ENCODE measurements around the gene TDRD12. TPM values are rescaled to one million over a fixed set of nuclear protein-coding genes. Genes with fewer than 3 reads are reported as not detected.

Gene TDRD12
- total RNA-seq, 1 experiment from 2014 or later: 1.3 TPM

DNA sequence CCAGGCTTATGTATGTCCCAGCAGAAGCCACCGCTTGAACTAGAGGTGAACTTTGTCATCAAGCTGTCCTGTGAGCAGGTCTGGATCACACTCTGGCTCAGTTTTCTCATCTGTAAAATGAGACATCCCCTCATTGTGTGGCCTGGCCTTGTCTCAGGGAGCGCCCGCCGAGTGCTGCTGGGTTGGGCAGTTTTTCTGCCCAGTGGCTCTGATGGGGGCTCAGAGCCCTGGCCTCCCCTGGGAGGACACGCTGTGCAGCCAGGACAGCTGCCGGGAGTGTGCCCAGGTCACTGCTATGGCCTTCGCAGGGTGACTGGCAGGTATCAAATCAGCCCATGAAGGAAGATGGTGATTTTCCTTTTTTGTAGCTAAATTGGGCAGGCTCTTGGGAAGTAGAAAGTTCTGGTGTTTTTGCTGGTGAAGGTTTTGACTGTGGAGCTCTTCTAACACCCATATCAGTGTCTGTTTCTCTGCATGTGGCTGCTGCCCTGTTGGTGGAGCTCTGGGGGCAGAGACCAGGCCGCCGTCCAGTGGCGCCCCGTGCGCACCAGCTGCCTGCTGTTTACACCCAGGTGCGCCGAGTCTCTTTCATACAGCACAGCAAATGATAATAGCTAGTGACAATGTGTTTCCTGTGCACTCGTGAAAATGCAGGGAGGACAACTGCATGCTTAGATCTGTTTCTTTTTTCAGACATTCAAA lies 109.2 kb downstream of the TDRD12 start:
- no peak for TF ChIP-seq CTCF (conservative IDR thresholded peaks at IDR 0.05)
- H4K8ac ChIP-seq (replicated peaks; ENCODE audit: insufficient read length, low read depth, low read length): no peak overlapping the region
- no peaks in the 10 kb centered on the region for H3K79me1 ChIP-seq (ENCODE audit: insufficient read depth, low read depth, low read length, poor library complexity, severe bottlenecking)
- H2BK15ac ChIP-seq (ENCODE audit: low read depth, low read length): no peak overlapping the region
- no peaks in the 10 kb centered on the region for H3K9me3 Mint-ChIP-seq
- no peaks in the 10 kb centered on the region for H3K9me3 ChIP-seq (ENCODE audit: control insufficient read depth, low read depth, low read length)
- H2BK20ac ChIP-seq (ENCODE audit: low read depth, low read length, poor library complexity, severe bottlenecking): no peak overlapping the region
- no peaks in the 10 kb centered on the region for H3K27me3 ChIP-seq (ENCODE audit: insufficient read depth, low read length)
- peak overlapping the region; percentile 64 to 92 (median 87); a peak in 4 of 7 replicates for H3K27ac Mint-ChIP-seq
- no peak overlapping the region for H3K23ac ChIP-seq (ENCODE audit: insufficient read length, low read depth, low read length)
- no peak for DNase-seq
- no peaks in the 10 kb centered on the region; the same call in 1 of the 2 replicates for H3K4me1 ChIP-seq (ENCODE audit: insufficient read depth, low read length)
- no peak overlapping the region for H3K4me3 Mint-ChIP-seq
- H2AFZ ChIP-seq (ENCODE audit: low read length): no peak overlapping the region
- no peaks in the 10 kb centered on the region for H4K20me1 ChIP-seq (ENCODE audit: control insufficient read depth, insufficient read depth, insufficient read length)
- H3K18ac ChIP-seq (ENCODE audit: insufficient read length, low read depth, low read length): no peak overlapping the region
- no peak overlapping the region for H3K56ac ChIP-seq (ENCODE audit: insufficient read length, low read depth, low read length)
- no peaks in the 10 kb centered on the region for H3K23me2 ChIP-seq (ENCODE audit: insufficient read length, low read depth, low read length, poor library complexity, severe bottlenecking)
- no peak overlapping the region for H4K5ac ChIP-seq (ENCODE audit: insufficient read length, low read depth, low read length)
- no peak overlapping the region for H2BK12ac ChIP-seq (ENCODE audit: insufficient read length, low read depth, low read length)
- H3K79me2 ChIP-seq (ENCODE audit: insufficient read depth, low read length): no peaks in the 10 kb centered on the region
- no peak overlapping the region for H2AK5ac ChIP-seq (ENCODE audit: insufficient read length, low read length)
- WGBS (ENCODE audit: extremely low coverage, insufficient read length, low lambda C conversion rate): no CpG with 5 or more reads among the region's 15 CpGs
- no peak overlapping the region for H3K9ac ChIP-seq (ENCODE audit: extremely low read depth, insufficient read length, low read length)
- no peak overlapping the region for H2BK5ac ChIP-seq (ENCODE audit: insufficient read length, low read length)
- H3K14ac ChIP-seq (ENCODE audit: insufficient read depth, low read length): no peak overlapping the region
- H3K27ac ChIP-seq (ENCODE audit: insufficient read length, low read depth, low read length): no peak overlapping the region
- H3K27me3 Mint-ChIP-seq (ENCODE audit: low read depth): peaks cover 6% of the 10 kb centered on the region
- no peaks in the 10 kb centered on the region for H3K36me3 Mint-ChIP-seq (ENCODE audit: insufficient read depth in 1 of 3, low read depth in 3 of 3)
- no peak overlapping the region for H3K4me2 ChIP-seq (ENCODE audit: insufficient read depth, insufficient read length, low read length)
- no peak overlapping the region for H3K4ac ChIP-seq (ENCODE audit: low read depth, low read length)
- no peak overlapping the region for H3T11ph ChIP-seq (ENCODE audit: low read length)
- H3K4me1 Mint-ChIP-seq: peaks cover 29 to 34% of the 10 kb centered on the region in 2 experiments
- H4K91ac ChIP-seq (ENCODE audit: insufficient read length, low read depth, low read length): no peak overlapping the region
- H2BK120ac ChIP-seq (ENCODE audit: low read depth, low read length, poor library complexity, severe bottlenecking): no peak overlapping the region

Measured in H9 (cell line).